Colonic mucosa (tissue), 4 donors: ENCODE measurements around the gene PELI1. TPM values are rescaled to one million over a fixed set of nuclear protein-coding genes. Genes with fewer than 3 reads are reported as not detected.
A peak's percentile ranks its signal among the peaks of the same experiment; 100 is the strongest.
"Not testable (repeated sequence)": the region's sequence is repeated elsewhere in the genome, so short reads cannot be mapped to it uniquely, and the experiment has no call there.

Experiments
- DNase-seq: peaks from one replicate; pipeline ENCODE4 v3.0.0-alpha.2; 2020
- H3K27ac ChIP-seq: fragments of 200-600 bp; one replicate; pipeline ENCODE4 v1.8.0; 2021
- H3K27me3 ChIP-seq: fragments of 200-600 bp; one replicate; pipeline ENCODE4 v1.8.0; 2021
- H3K36me3 ChIP-seq: fragments of 200-600 bp; one replicate; pipeline ENCODE4 v1.8.0; 2021
- H3K4me1 ChIP-seq: fragments of 200-600 bp; one replicate; pipeline ENCODE4 v1.8.0; 2021; ENCODE audit warnings: mild to moderate bottlenecking
- H3K4me3 ChIP-seq: fragments of 200-600 bp; one replicate; pipeline ENCODE4 v1.8.0; 2021
- H3K9ac ChIP-seq, 2 donors: one replicate each; pipeline ENCODE4 v1.7.0; 2013; ENCODE audit warnings: control low read depth in 2 of 2, low read depth in 2 of 2, low read length in 2 of 2
- H3K9me3 ChIP-seq: fragments of 200-600 bp; one replicate; pipeline ENCODE4 v1.8.0; 2021
- intact Hi-C: fragments of 100-400 bp; cut with DNase I; formaldehyde crosslinking; loops from one replicate; pipeline ENCODE4 v1.14.1; 2022
- total RNA-seq, 2 donors: library from RNA; stranded (reverse); fragmentation: NEBNext Ultra II Directional in 1 of 2; extraction: Animal tissue kit (Norgen Biotek cat#: 25700) in 1 of 2; gene quantifications; one replicate each; pipeline ENCODE4 v1.2.1, GENCODE V29; 2021
- TF ChIP-seq, protein P1 (sequence below): fragments of 200-600 bp; IDR thresholded peaks from one replicate; pipeline ENCODE4 v1.8.0; 2022; ENCODE audit warnings: antibody characterized with exemption, mild to moderate bottlenecking
- donor health status: healthy.
- donor health status: DM: no; HTN: no; CAD: no.
- donor health status: DM: no; HTN: no; CAD: no.

PELI1 gene
- total RNA-seq, 2 donors from 2014 or later, result 34.3 to 57.6 TPM

- Histone ChIP-seq H3K4me1 (no peaks in the 10 kb centered on the region), H3K36me3 (no peaks in the 10 kb centered on the region), H3K27ac (peak overlapping the region; percentile 51), H3K9ac (peak overlapping the region in 1 of 2 donors; percentile 55), H3K9me3 (no peaks in the 10 kb centered on the region), H3K27me3 (no peaks in the 10 kb centered on the region), H3K4me3 (no peak overlapping the region)
- TF ChIP-seq, protein P1, sequence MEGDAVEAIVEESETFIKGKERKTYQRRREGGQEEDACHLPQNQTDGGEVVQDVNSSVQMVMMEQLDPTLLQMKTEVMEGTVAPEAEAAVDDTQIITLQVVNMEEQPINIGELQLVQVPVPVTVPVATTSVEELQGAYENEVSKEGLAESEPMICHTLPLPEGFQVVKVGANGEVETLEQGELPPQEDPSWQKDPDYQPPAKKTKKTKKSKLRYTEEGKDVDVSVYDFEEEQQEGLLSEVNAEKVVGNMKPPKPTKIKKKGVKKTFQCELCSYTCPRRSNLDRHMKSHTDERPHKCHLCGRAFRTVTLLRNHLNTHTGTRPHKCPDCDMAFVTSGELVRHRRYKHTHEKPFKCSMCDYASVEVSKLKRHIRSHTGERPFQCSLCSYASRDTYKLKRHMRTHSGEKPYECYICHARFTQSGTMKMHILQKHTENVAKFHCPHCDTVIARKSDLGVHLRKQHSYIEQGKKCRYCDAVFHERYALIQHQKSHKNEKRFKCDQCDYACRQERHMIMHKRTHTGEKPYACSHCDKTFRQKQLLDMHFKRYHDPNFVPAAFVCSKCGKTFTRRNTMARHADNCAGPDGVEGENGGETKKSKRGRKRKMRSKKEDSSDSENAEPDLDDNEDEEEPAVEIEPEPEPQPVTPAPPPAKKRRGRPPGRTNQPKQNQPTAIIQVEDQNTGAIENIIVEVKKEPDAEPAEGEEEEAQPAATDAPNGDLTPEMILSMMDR, result no peak
- intact Hi-C loops, result no loop called here
- no peak for DNase-seq
Observed at GRCh38 chr2:64106481-64106880, 37.7 kb downstream of the PELI1 start.

GRCh38 chr2:64105670-64106461 is 38.4 kb downstream of the PELI1 start:
- H3K4me1 ChIP-seq, result no peaks in the 10 kb centered on the region
- intact Hi-C loops, result no loop called here
- H3K27ac ChIP-seq, result peak overlapping the region; percentile 51
- TF ChIP-seq, protein P1, result no peak
- no peak overlapping the region for H3K4me3 ChIP-seq
- H3K9me3 ChIP-seq, result no peaks in the 10 kb centered on the region
- H3K36me3 ChIP-seq, result no peaks in the 10 kb centered on the region
- DNase-seq, result no peak
- peak overlapping the region in 1 of 2 donors; percentile 55 for H3K9ac ChIP-seq
- no peaks in the 10 kb centered on the region for H3K27me3 ChIP-seq

DNA sequence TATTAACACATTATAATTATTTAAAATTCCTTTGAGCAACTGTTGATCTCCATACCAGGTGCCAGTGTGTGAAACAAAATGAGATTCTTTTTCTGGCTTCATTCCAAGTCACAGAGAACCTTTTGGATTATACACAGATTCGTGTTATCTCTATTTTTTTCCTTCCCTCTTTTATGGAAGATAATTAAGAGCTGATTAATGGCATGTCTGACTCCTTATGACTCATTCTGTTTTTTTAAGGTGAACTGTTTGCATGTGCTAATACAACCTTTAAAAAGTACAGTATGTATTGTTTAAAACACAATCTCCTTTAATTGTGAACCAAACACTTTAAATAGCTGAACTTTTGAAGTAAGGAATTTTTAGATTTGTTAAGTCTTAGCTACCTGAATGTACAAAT is 39.3 kb downstream of the PELI1 start:
- Histone ChIP-seq H3K27ac (peak overlapping the region; percentile 51), H3K36me3 (peaks cover 1% of the 10 kb centered on the region), H3K9ac (no peak overlapping the region), H3K9me3 (no peaks in the 10 kb centered on the region), H3K27me3 (no peaks in the 10 kb centered on the region), H3K4me3 (no peak overlapping the region), H3K4me1 (no peaks in the 10 kb centered on the region)
- intact Hi-C loops, result no loop called here
- no peak for DNase-seq
- TF ChIP-seq, protein P1, result no peak

DNA sequence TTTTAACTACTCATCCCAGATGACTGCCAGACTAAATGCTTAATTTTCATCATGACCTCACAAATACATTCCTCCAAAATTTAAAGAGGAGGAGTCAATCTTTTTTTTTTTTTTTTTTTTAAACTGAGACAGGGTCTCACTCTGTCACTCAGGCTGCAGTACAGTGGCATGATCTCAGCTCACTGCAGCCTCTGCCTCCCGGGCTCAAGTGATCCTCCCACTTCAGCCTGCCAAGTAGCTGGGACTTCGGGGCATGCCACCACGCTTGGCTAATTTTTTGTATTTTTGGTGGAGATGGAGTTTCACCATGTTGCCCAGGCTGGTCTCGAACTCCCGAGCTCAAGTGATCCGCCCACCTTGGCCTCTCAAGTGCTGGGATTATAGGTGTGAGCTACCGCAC is 41.5 kb downstream of the PELI1 start:
- H3K4me3 ChIP-seq, H3K27ac ChIP-seq, DNase-seq, intact Hi-C loops, H3K36me3 ChIP-seq, H3K4me1 ChIP-seq, H3K9ac ChIP-seq, H3K27me3 ChIP-seq, H3K9me3 ChIP-seq: not testable (repeated sequence)

- Histone ChIP-seq H3K27me3 (no peaks in the 10 kb centered on the region), H3K9ac (no peak overlapping the region), H3K27ac (no peak overlapping the region), H3K4me1 (no peaks in the 10 kb centered on the region), H3K36me3 (peaks cover 10% of the 10 kb centered on the region), H3K9me3 (no peaks in the 10 kb centered on the region), H3K4me3 (no peak overlapping the region)
- TF ChIP-seq, protein P1, result no peak
- intact Hi-C loops, result no loop called here
- no peak for DNase-seq
Observed at GRCh38 chr2:64101141-64101591, 43.1 kb downstream of the PELI1 start.

- H3K27me3 ChIP-seq, H3K4me1 ChIP-seq, H3K9me3 ChIP-seq, H3K27ac ChIP-seq, intact Hi-C loops, H3K9ac ChIP-seq, H3K4me3 ChIP-seq, DNase-seq: not testable (repeated sequence)
- peaks cover 16% of the 10 kb centered on the region for H3K36me3 ChIP-seq
Observed at GRCh38 chr2:64100584-64100983, 43.6 kb downstream of the PELI1 start.
